SKM-1 (cell line): ENCODE data around the gene EPB41.
A peak's percentile ranks its signal among the peaks of the same experiment; 100 is the strongest.
"Not testable (repeated sequence)": the region's sequence is repeated elsewhere in the genome, so short reads cannot be mapped to it uniquely, and the experiment has no call there.

Source experiments
- DNase-seq: peaks from one replicate; lab custom pipeline; 2025; ENCODE audit not compliant: unreplicated experiment; lab: John Stamatoyannopoulos, UW

The EPB41 gene

DNA sequence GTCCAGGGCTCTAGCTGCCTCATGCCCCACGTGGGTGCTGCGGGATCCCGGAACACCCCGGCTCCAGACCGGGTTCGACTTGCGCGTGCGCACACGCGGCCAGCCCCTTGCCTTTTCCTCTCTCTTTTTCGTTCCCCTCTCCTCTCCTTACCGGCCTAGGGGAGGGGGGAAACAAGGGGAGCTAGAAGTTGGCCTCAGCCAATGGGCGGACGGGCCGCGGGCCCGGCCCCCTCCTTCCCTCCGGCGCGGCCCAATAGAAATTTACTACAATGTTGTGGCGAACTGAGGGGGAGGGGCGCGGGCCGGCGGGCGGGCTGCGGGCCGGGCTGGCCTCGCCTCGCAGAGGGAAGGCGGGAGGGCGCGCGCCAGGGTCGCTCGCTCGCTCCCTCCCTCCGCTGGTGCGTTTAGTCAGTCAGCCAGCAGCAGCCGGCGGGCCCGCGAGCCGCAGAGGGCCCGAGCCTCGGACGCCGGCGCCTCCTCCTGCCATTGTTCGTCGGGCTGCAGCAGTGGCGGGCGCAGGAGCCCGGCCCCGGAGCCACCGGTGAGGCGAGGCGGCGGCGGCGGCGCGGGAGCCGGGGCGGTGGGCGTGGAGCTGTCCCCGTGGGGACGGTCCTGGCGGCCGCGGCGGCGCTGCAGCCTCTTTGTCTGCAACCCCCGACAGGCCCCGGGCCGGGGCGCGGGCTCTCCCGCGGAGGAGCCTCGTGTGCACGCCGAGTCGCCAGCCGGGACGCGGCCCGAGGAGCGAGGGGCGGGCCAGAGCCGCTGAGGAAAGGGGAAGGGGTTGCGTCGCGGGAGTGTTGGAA, at the start of gene EPB41:
Gene EPB41 (plus strand): TSS at position 342 of the 803 bp plus-strand sequence. CDS start 72,869 bp downstream, outside the sequence.
- DNase-seq, result peak; percentile 95

GRCh38 chr1:28864695-28865094, 49.7 kb upstream of the EPB41 start:
- no peak for DNase-seq

GRCh38 chr1:28865997-28866650, 48.2 kb upstream of the EPB41 start:
- no peak for DNase-seq

DNA sequence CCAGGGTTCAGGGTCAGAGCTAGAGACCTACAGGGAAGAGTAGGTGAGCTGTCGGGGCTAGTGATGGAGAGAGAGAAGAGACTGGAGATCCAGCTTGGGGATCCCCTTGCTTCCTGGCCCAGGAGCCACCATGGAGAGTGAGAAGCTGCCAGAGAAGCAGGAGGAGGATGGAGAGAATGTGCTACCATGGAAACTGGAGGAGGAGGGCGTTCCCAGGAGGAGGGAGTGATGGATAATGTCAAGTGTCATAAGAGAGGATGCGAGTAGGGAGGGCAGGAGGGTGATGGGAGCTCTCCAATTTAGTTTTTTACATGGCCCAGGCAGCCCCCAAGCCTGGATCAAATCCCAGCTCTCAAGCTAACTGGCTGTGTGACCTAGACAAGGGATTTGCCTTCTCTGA, 46.5 kb upstream of the EPB41 start:
- no peak for DNase-seq

- DNase-seq, result no peak
Observed at GRCh38 chr1:28869952-28870351, 44.4 kb upstream of the EPB41 start.

GRCh38 chr1:28871631-28872401, 42.6 kb upstream of the EPB41 start:
- DNase-seq, result no peak

DNA sequence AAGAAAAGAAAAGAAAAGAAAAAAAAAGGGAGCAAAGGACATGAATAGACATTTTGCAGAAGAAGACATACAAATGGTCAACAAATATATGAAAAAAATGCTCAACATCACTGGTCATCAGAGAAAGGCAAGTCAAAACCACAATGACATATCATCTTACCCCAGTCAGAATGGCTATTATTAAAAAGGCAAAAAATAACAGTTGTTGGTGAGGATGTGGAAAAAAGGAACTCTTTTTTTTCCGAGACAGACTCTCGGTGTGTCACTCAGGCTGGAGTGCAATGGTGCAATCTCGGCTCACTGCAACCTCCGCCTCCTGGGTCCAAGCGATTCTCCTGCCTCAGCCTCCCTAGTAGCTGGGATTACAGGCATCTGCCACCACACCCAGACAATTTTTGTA, 39.2 kb upstream of the EPB41 start:
- not testable (repeated sequence) for DNase-seq

- DNase-seq, result peak; percentile 60
Observed at GRCh38 chr1:28877132-28877781, 37.1 kb upstream of the EPB41 start.

GRCh38 chr1:28878796-28879195, 35.6 kb upstream of the EPB41 start:
- DNase-seq, result no peak

- peak; percentile 85 for DNase-seq
Observed at GRCh38 chr1:28882009-28882628, 32.2 kb upstream of the EPB41 start.

GRCh38 chr1:28883242-28883616, 31.1 kb upstream of the EPB41 start:
- DNase-seq, result no peak

GRCh38 chr1:28885472-28885877, 28.9 kb upstream of the EPB41 start:
- no peak for DNase-seq

- no peak for DNase-seq
Observed at GRCh38 chr1:28885977-28886730, 28.2 kb upstream of the EPB41 start.

DNA sequence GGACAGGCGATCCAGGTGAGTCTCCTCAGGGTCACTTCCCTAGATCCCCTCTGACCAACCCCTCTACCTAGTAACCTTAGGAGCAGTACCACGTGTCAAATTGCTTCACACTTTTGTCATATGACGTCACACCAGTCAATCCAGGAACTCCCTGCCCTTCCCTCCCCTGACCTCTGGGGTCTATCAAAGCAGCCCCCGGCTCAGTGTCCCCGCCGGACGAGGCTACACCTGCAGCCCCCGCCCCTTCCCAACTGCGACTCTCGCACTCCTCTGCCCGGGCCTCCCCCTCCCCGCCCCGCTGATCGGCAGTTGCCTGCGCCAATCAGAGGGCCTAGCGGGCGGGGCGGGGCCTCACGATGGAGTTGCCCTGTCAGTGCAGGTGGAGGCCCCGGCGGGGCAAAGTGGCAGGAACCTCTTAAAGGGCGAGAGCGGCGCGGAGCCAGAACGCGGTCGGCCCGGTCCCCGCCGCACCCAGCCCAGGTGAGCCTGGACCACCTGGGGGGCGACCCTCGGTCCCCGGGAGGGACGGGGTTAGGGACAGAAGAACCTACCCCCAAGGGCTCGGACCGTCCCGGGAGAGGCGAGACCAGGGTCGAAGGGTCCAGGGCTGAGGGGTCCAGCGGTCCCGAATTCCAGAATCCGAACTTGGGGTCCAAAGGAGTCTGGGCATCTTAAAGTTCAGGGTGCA, 27.5 kb upstream of the EPB41 start:
- peak; percentile 61 for DNase-seq

GRCh38 chr1:28887419-28887834, 26.9 kb upstream of the EPB41 start:
- DNase-seq, result no peak

DNA sequence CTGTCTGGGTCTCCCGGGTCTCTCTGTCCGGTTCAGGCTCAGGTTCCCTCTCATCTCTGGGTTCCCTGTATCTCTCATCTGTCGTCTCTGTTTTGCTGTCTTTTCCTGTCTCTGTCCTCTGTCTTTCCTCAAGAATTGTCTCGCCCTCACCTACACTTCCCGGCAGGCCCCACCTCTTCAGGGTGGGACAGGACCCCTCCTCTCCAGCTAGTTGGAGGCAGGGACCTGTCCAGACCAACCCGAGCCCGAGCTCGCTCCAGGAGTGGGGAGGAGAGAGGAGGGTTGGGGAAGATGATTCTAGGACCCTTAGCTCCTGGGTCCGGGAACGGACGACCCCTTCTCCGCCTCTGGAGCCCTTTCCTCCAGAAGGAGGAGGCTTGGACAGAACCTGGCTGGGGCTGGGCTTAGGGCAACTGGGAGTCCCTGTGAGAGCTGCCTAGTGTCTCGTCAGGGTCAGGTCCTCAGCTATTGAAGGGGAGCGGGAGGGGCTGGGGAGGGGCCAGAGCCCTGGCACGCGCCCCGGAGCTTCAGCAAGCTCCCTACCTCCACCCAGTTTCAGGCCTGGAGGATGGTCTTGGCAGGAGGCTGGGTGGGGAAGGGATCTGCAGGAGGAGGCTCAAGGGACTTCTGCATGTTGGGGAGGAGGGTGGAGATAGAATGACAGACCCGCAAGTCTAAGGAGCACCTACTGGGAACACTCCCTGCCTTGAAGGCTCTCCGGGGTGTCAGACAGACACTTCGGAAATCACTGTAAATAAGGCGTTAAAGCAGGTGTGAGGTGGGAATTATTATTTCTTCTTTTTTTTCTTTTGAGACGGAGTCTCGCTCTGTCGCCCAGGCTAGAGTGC, 26.3 kb upstream of the EPB41 start:
- no peak for DNase-seq

DNA sequence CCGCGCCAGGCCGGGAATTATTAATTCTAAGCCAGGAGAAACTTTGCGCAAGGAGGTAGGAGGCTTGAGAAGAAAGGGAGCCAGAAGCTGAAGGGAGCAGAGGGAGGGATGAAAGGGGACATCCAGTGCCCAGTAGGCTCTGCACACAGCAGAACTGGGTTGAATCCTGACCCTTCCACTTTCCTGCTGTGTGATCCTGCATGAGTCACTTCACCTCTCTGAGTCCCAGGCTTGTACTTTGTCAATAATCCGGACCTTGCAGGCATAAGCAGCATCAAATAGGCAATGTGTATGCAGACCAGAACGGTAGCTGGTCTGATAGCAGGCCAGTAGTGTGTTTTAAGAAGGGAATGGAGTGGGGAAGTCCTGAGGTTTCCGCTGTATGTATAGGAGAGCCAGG, 25.5 kb upstream of the EPB41 start:
- DNase-seq, result no peak

GRCh38 chr1:28889357-28889756, 25.0 kb upstream of the EPB41 start:
- no peak for DNase-seq

GRCh38 chr1:28890435-28890834, 23.9 kb upstream of the EPB41 start:
- DNase-seq, result no peak
